NCI-H524 treated with DMSO at 0.1 percent for 48 hours (cell line): ENCODE data around the gene GZMM.

Experiments
- DNase-seq: peaks from one replicate; lab custom pipeline; 2025; lab: John Stamatoyannopoulos, UW

Gene GZMM

DNA sequence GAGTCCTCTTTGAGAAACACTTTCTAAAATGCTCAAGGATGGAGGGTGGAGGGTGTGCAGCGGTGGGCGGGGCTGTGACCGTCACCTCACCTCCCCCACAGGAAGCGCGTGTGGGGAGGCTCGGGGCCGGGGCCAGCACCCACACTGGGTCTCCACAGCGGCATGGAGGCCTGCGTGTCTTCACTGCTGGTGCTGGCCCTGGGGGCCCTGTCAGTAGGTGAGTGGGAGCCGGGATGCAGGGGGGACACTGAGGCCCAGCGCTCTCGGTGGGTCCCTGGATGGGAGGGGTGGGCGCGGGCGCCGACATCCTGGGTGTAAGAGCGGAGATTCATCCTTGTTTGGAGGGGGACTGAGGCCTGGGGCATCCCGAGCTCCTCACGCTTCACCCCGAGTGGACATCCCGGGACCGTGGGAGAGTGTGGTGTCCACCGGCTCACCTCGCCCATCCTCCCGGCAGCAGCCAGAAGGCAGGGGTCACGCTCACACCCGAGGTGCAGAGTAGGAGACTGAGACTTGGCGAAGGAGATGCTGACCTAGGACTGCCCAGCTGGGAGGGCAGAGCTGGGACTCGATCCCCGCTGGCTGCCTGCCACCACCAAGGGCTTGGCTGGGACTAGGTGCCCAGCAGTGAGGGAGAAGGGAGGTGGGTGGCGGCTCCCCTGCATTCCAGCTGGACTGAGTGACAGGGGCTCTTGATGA lies at the start of gene GZMM:
TSS of gene GZMM (plus strand) at position 144 of the 699 bp plus-strand sequence. CDS start at position 163, 19 bp downstream.
- DNase-seq: no peak

DNA sequence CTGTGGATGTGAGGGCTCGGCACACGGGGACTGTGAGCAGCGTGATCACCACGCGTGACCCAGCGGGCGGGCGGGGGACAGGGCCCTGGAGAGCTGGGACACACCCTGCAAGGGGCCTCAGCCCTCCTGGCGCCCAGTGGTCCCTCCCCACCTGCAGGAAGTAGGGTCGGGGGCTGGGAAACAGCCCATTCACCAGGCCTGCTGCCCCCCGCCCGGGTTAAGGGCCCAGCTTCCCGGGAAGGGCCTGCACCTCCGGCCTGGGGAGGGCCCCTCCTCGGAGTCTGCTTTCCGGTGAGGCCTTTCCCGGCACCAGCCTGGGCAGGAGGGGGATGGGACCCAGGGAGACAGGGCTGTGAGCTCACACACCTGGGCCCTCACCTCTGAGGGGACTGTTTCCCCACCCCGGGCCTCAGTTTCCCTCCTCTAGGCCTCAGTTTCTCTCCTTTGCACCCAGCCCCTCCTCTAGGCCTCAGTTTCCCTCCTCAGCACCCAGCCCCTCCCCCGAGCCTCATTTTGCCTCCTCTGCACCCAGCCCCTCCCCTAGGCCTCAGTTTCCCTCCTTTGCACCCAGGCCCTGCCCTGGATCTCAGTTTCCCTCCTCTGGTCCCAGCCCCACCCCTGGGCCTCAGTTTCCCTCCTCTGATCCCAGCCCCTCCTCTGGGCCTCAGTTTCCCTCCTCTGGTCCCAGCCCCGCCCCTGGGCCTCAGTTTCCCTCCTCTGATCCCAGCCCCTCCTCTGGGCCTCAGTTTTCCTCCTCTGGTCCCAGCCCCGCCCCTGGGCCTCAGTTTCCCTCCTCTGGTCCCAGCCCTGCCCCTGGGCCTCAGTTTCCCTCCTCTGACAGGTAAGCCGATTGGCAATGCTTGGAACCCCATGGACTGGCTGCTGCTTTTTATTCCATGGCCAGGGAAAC lies 49.4 kb upstream of the GZMM start:
- DNase-seq: no peak

DNA sequence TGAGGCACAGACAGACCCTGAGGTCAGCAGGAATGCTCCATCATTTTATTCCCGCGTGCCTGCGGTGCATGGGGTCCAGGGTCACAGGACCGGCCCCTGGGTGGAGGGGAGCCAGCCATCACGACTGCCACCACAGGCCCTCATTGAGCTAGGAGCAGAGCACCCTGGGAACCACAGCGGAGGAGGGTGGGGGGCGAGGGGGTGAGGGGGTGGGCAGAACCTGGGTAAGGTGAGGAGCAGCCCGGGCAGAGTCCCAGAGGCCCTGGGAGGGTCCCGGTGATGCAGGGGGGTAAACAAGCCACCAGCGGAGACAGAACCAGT lies 48.8 kb upstream of the GZMM start:
- DNase-seq: no peak

GRCh38 chr19:495402-496111 lies 48.3 kb upstream of the GZMM start:
- no peak for DNase-seq

DNA sequence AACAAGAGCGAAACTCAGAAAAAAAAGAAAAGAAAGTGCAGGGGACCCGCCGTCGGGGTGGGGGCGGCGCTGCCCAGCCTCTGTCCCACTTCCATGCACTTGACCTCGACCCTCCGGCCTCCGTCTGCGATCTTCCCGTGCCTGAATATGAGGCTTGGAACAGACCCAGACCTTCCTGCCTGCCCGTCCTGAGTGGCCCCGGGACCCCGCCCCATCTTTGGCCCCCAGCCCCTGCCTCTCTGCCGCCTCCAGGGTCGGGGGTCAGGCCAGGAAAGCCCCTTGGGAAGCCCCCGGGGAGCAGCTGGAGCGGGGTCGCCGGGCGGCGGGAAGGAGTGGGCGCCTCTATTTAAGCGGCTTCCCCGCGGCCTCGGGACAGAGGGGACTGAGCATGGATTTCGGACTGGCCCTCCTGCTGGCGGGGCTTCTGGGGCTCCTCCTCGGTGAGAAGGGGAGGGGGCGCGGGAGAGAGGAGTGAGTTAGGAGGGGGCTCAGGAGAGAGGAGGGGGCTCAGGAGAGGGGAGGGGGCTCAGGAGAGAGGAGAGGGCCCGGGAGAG lies 47.7 kb upstream of the GZMM start, which contains the start of gene MADCAM1:
TSS of gene MADCAM1 (plus strand) at position 375 of the 554 bp plus-strand sequence. CDS start at position 389, 14 bp downstream.
- DNase-seq: no peak

- DNase-seq: no peak
Observed at GRCh38 chr19:496986-497385, 46.9 kb upstream of the GZMM start.

GRCh38 chr19:497491-497868 lies 46.4 kb upstream of the GZMM start:
- DNase-seq: no peak

DNA sequence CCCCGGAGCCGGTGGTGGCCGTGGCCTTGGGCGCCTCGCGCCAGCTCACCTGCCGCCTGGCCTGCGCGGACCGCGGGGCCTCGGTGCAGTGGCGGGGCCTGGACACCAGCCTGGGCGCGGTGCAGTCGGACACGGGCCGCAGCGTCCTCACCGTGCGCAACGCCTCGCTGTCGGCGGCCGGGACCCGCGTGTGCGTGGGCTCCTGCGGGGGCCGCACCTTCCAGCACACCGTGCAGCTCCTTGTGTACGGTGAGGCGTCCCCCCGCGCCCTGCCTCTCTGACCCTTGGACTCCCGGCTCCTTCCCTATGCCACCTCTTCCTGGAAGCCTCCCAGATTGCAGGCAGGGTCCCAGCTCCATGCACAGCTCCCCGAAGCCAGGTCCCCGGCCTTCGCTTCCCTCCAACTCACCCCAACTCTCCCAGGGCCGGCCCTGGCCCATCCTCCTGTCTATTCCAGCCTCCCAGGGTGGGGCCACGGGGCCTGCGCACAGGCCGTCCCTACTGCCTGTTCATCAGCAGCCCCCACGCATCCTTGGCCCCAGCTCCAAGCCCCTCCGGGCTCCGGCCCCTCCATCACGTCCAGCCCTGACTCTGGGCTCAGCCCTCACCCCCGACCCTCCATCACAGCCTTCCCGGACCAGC lies 45.9 kb upstream of the GZMM start:
- no peak for DNase-seq

DNA sequence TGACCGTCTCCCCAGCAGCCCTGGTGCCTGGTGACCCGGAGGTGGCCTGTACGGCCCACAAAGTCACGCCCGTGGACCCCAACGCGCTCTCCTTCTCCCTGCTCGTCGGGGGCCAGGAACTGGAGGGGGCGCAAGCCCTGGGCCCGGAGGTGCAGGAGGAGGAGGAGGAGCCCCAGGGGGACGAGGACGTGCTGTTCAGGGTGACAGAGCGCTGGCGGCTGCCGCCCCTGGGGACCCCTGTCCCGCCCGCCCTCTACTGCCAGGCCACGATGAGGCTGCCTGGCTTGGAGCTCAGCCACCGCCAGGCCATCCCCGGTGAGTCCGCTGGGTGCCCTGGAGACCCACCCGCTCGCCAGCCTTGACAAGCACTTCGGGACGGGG lies 45.4 kb upstream of the GZMM start:
- DNase-seq: no peak

DNA sequence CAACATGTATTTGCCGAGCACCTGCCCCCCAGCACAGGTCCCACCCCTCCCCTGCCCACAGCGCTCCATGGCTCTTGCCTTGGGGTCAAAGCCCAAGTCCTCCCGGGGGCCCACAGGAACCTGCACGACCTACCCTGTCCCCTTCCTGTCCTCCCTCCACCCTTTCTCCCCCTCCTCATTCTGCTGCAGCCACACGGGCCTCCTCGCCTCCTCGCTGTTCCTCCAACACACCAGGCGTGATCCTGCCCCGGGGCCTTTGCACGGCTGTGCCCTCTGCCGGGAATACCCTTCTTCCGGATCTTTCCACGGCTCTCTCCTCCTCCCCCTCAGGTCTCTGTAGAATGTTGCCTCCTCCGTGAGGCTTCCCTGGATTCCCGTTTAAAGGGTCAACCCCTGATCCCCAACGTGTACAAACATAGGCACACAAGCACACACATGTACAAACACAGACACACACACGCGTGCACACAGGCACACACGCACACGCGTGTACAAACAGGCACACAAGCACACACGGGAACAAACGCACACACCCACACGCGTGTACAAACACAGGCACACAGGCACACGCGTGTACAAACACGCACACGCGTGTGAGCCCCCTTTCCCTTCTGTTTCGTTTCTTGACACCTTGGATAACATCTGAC lies 44.8 kb upstream of the GZMM start:
- DNase-seq: no peak

GRCh38 chr19:501646-502045 lies 42.2 kb upstream of the GZMM start:
- DNase-seq: no peak

DNA sequence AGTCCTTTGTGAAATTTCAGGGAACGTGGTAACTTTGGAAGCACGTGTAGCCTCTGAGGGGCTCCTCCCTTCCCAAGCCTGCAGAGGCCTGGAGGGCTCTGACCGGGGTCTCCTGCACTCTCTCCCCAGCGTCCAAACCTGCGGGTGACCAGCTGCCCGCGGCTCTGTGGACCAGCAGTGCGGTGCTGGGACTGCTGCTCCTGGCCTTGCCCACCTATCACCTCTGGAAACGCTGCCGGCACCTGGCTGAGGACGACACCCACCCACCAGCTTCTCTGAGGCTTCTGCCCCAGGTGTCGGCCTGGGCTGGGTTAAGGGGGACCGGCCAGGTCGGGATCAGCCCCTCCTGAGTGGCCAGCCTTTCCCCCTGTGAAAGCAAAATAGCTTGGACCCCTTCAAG lies 39.2 kb upstream of the GZMM start:
- no peak for DNase-seq

GRCh38 chr19:506404-507285 lies 37.2 kb upstream of the GZMM start:
- peak; percentile 98 for DNase-seq

- peak; percentile 45 for DNase-seq
Observed at GRCh38 chr19:507286-508203, 36.3 kb upstream of the GZMM start, which contains the start of gene TPGS1. TSS of gene TPGS1 (plus strand) at chr19:507497. CDS start at chr19:507507, 10 bp downstream.

DNA sequence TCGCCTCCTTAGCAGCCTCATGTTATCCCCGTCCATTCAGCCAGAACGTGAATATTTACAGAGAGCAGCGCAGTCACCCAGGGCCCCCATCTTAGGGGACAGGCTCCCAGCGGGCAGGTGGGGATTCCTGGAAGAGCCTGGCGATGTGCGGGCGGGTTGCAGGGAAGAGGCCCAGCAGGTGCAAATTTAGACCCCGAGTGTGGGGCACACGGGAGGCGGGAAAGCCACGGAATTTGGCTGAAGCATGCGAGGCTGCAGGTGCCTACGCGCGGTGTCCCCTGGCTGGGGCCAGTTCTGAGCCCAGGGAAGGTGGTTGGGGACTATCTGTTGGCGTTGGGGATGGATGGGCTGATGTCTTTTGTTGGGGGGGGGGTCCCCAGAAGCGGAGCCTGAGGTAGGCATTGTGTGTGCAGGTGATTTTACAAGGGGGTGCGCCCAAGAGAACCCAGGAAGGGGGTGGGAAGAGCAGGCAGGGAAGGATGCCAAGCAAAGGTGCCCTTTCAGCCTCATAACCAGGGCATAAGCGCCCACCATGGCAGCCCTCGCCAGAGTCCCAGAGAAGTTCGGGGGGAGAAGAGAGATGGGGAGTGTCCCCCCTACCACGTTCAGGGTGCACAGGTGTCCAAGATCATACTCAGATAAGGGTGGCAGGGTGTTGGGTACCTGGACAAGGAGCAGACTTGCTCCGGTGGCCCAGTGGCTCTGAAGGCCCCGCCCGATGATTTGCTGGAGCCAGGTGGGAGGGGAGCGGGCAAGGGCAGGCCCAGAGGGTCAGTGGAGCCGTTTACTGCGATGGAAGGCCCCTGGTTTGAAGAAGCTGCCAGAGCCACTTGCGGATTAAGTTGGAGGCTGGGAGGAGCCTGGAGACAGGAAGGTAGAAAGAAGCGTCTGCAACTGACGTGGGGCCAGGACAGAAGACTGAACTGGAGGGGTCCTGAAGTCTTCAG lies 35.4 kb upstream of the GZMM start:
- no peak for DNase-seq

GRCh38 chr19:510606-511100 lies 33.2 kb upstream of the GZMM start:
- DNase-seq: no peak

DNA sequence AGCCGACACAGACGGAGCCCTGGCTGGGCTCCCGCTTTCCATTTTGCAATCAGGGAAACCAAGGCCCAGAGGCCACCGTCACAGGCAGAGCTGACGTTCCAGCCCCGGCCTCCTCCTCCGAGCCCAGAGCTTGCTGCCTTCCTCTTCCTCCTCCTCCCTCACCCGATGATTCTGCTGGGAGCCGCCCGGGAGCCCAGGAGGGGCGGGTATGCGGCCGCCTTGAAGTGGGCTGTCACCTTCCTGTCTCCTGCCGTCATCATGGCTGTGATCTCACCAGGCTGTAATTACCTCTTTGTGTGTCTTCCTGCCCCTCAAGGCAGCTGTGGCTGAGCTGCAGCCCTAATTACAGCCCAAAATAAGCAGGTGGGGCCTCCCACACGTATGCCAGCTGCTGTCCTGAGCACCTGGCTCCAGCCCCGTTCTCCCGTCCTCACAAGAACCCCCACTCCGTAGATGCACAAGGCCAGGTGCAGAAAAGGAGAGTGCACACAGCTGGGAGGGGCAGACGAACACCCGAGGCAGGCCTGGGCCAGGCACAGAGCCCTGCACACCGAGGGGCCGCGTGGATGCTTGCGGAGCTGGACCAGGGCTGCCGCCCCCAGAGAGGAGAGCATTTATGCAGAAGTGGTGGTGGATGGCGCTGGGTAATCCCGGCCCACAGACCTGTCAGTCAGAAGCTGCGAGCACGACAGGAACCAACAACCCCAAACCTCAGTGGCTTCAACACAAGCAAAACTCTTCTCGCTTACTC lies 32.6 kb upstream of the GZMM start:
- DNase-seq: no peak
